Breast epithelium (tissue), 4 donors: Measurements from ENCODE around the gene DIP2A. TPM values are rescaled to one million over a fixed set of nuclear protein-coding genes. Genes with fewer than 3 reads are reported as not detected.

Experiments used
- DNase-seq, 2 donors: peaks; one replicate each; pipeline ENCODE4 v3.0.0-alpha.2; 2019; ENCODE audit warnings: low spot score in 2 of 2
- H3K27ac ChIP-seq, 2 donors: fragments of 200-600 bp; sonication (generic) in 1 of 2; one replicate each; pipeline ENCODE4 v1.5.1; 2016 to 2019; ENCODE audit warnings: mild to moderate bottlenecking in 1 of 2
- H3K27me3 ChIP-seq, 2 donors: fragments of 200-600 bp; sonication (generic) in 1 of 2; one replicate each; pipeline versions ENCODE4 v1.5.1 to v1.6.0; 2017 to 2019; ENCODE audit warnings: control low read depth in 1 of 2, mild to moderate bottlenecking in 1 of 2
- H3K36me3 ChIP-seq: fragments of 200-600 bp; one replicate; pipeline ENCODE4 v1.5.1; 2019
- H3K4me1 ChIP-seq, 2 donors: fragments of 200-600 bp; sonication (generic); one replicate each; pipeline ENCODE4 v1.5.1; 2016 to 2019; ENCODE audit warnings: control low read depth in 1 of 2
- H3K4me3 ChIP-seq, 3 donors: fragments of 200-600 bp; sonication (generic); 1 replicate in 2 of 3; 2 replicates in 1 of 3; pipeline ENCODE4 v1.5.1; 2016 to 2019; ENCODE audit warnings: mild to moderate bottlenecking in 3 of 3, moderate library complexity in 2 of 3
- H3K9me3 ChIP-seq, 2 donors: fragments of 200-600 bp; sonication (generic) in 1 of 2; one replicate each; pipeline ENCODE4 v1.5.1; 2016 to 2019; ENCODE audit warnings: control low read depth in 1 of 2
- CTCF ChIP-seq, 3 donors: fragments of 450-650 bp; IDR thresholded peaks; one replicate each; pipeline ENCODE4 v1.5.1; 2016 to 2017; ENCODE audit warnings: antibody characterized with exemption in 3 of 3, mild to moderate bottlenecking in 3 of 3, moderate library complexity in 3 of 3
- POLR2A ChIP-seq: fragments of 450-650 bp; IDR thresholded peaks from one replicate; pipeline ENCODE4 v1.6.1; 2016; ENCODE audit warnings: antibody characterized with exemption, mild to moderate bottlenecking, moderate library complexity
- POLR2AphosphoS5 ChIP-seq, 3 donors: sonication (generic); formaldehyde crosslinking; IDR thresholded peaks; one replicate each; pipeline ENCODE4 v1.6.1; 2017; ENCODE audit warnings: antibody characterized with exemption in 3 of 3
- intact Hi-C: fragments of 100-400 bp; cut with DNase I; formaldehyde crosslinking; loops from one replicate; pipeline ENCODE4 v1.15.1; 2023; ENCODE audit warnings: low total_unique reads
- total RNA-seq, 3 donors: library from RNA; depleted of rRNA; stranded (reverse); fragments of >200 nt; gene quantifications; one replicate each; pipeline ENCODE4 v1.1.0, GENCODE V29; 2016

DIP2A gene
- total RNA-seq, 3 donors from 2014 or later: 32.6 to 43.9 (median 42.0) TPM

- no peak for DNase-seq
- intact Hi-C loops: no loop called here
- no peaks in the 10 kb centered on the region for H3K27me3 ChIP-seq
- no peaks in the 10 kb centered on the region for H3K4me1 ChIP-seq
- TF ChIP-seq CTCF (IDR thresholded peaks at IDR 0.05): no peak
- no peak for TF ChIP-seq POLR2AphosphoS5 (IDR thresholded peaks at IDR 0.05)
- no peak for TF ChIP-seq POLR2A
- H3K9me3 ChIP-seq: no peaks in the 10 kb centered on the region
- no peaks in the 10 kb centered on the region for H3K36me3 ChIP-seq
- H3K27ac ChIP-seq: no peak overlapping the region
- H3K4me3 ChIP-seq: no peak overlapping the region
These were observed 158.0 kb downstream of the DIP2A start for GRCh38 chr21:46616656-46617055.

GRCh38 chr21:46617267-46618051 is 158.8 kb downstream of the DIP2A start:
- H3K4me1 ChIP-seq: no peaks in the 10 kb centered on the region
- H3K36me3 ChIP-seq: no peaks in the 10 kb centered on the region
- intact Hi-C loops: no loop called here
- TF ChIP-seq CTCF (IDR thresholded peaks at IDR 0.05) (no peak), POLR2AphosphoS5 (IDR thresholded peaks at IDR 0.05) (no peak), POLR2A (no peak)
- H3K4me3 ChIP-seq: no peak overlapping the region
- H3K27ac ChIP-seq: no peak overlapping the region
- H3K27me3 ChIP-seq: no peaks in the 10 kb centered on the region
- no peak for DNase-seq
- no peaks in the 10 kb centered on the region for H3K9me3 ChIP-seq

- TF ChIP-seq POLR2A (no peak), CTCF (IDR thresholded peaks at IDR 0.05) (no peak), POLR2AphosphoS5 (IDR thresholded peaks at IDR 0.05) (no peak)
- no peaks in the 10 kb centered on the region for H3K27me3 ChIP-seq
- H3K36me3 ChIP-seq: no peaks in the 10 kb centered on the region
- intact Hi-C loops: no loop called here
- no peak overlapping the region for H3K4me3 ChIP-seq
- H3K4me1 ChIP-seq: peaks cover 0 to 7% of the 10 kb centered on the region in 2 donors
- H3K9me3 ChIP-seq: no peaks in the 10 kb centered on the region
- no peak overlapping the region for H3K27ac ChIP-seq
- DNase-seq: no peak
These were observed 160.2 kb downstream of the DIP2A start for GRCh38 chr21:46618738-46619379.

Other genes starting within 250 kb of the DIP2A start
- 100 to 1,000 TPM in 1 of 3 donors, 10 to 100 TPM in 2; 41.4 to 144 (median 56.4) TPM for gene LSS, start 230.1 kb upstream of the DIP2A start, total RNA-seq
- gene MCM3AP, start 173.3 kb upstream of the DIP2A start, total RNA-seq: 10 to 100 TPM; 91.5 to 100.0 (median 99.2) TPM
- 10 to 100 TPM; 15.4 to 22.8 (median 17.3) TPM for gene YBEY, start 172.5 kb upstream of the DIP2A start, total RNA-seq
- gene C21orf58, start 135.0 kb upstream of the DIP2A start, total RNA-seq: 1 to 10 TPM in 2 of 3 donors, under 1 TPM in 1; 0.96 to 2.9 (median 2.6) TPM
- 10 to 100 TPM; 25.2 to 31.0 (median 28.5) TPM for gene PCNT, start 134.7 kb upstream of the DIP2A start, total RNA-seq
- 100 to 1,000 TPM in 1 of 3 donors, 10 to 100 TPM in 2; 25.6 to 242 (median 61.3) TPM for gene S100B, start 146.2 kb downstream of the DIP2A start, total RNA-seq
- 100 to 1,000 TPM in 2 of 3 donors, 10 to 100 TPM in 1; 92.1 to 145 (median 130) TPM for gene PRMT2, start 176.8 kb downstream of the DIP2A start, total RNA-seq